ENCODE results near the gene SLC25A20. TPM values are rescaled to one million over a fixed set of nuclear protein-coding genes. Genes with fewer than 3 reads are reported as not detected.

The SLC25A20 gene
- total RNA-seq, 4 donors from 2014 or later, result 29.7 to 138 (median 68.9) TPM

GRCh38 chr3:48928679-48929078 lies 30.0 kb upstream of the SLC25A20 start:
- H3K36me3 ChIP-seq, result peaks cover 0 to 42% (median 0%) of the 10 kb centered on the region in 3 donors
- H3K9me3 ChIP-seq, result no peaks in the 10 kb centered on the region
- H3K27ac ChIP-seq, result no peak overlapping the region
- peaks cover 0 to 42% (median 6%) of the 10 kb centered on the region in 4 donors for H3K4me1 ChIP-seq
- no peaks in the 10 kb centered on the region for H3K27me3 ChIP-seq
- no peak for DNase-seq
- TF ChIP-seq CTCF (IDR thresholded peaks at IDR 0.05) (no peak), POLR2A (IDR thresholded peaks at IDR 0.05) (no peak)
- H3K4me3 ChIP-seq, result no peak overlapping the region

GRCh38 chr3:48927928-48928327 lies 29.2 kb upstream of the SLC25A20 start:
- H3K27me3 ChIP-seq, result no peaks in the 10 kb centered on the region
- no peak overlapping the region for H3K4me3 ChIP-seq
- H3K4me1 ChIP-seq, result peaks cover 0 to 42% (median 6%) of the 10 kb centered on the region in 4 donors
- no peak for DNase-seq
- TF ChIP-seq POLR2A (IDR thresholded peaks at IDR 0.05) (no peak), CTCF (IDR thresholded peaks at IDR 0.05) (no peak)
- no peaks in the 10 kb centered on the region for H3K9me3 ChIP-seq
- no peak overlapping the region for H3K27ac ChIP-seq
- peaks cover 0 to 46% (median 0%) of the 10 kb centered on the region in 3 donors for H3K36me3 ChIP-seq

- no peak for DNase-seq
- TF ChIP-seq POLR2A (IDR thresholded peaks at IDR 0.05) (no peak), CTCF (IDR thresholded peaks at IDR 0.05) (no peak)
- Histone ChIP-seq H3K27ac (no peak overlapping the region), H3K4me1 (peaks cover 0 to 42% (median 8%) of the 10 kb centered on the region in 4 donors), H3K36me3 (peaks cover 0 to 58% (median 0%) of the 10 kb centered on the region in 3 donors), H3K9me3 (no peaks in the 10 kb centered on the region), H3K27me3 (no peaks in the 10 kb centered on the region), H3K4me3 (no peak overlapping the region)
Observed at GRCh38 chr3:48926425-48927392, 28.0 kb upstream of the SLC25A20 start.

GRCh38 chr3:48919215-48920138 lies 20.8 kb upstream of the SLC25A20 start:
- TF ChIP-seq POLR2A (IDR thresholded peaks at IDR 0.05) (no peak), CTCF (IDR thresholded peaks at IDR 0.05) (no peak)
- no peaks in the 10 kb centered on the region for H3K9me3 ChIP-seq
- peak in 2 of 3 donors; percentile 35 to 56 for DNase-seq
- H3K36me3 ChIP-seq, result peaks cover 0 to 27% (median 0%) of the 10 kb centered on the region in 3 donors
- peaks cover 4 to 27% (median 8%) of the 10 kb centered on the region in 4 donors for H3K4me1 ChIP-seq
- H3K4me3 ChIP-seq, result peak overlapping the region; percentile 86 to 100 (median 94)
- peak overlapping the region; percentile 95 to 100 (median 99) for H3K27ac ChIP-seq
- no peaks in the 10 kb centered on the region for H3K27me3 ChIP-seq

Measured in Peyer's patch (tissue), 4 donors.